ENCODE measurements around the gene AAK1. TPM values are rescaled to one million over a fixed set of nuclear protein-coding genes. Genes with fewer than 3 reads are reported as not detected.

The AAK1 gene
- total and polyA plus RNA-seq, 12 donors, result 26.2 to 106 (median 68.5) TPM

- Histone ChIP-seq H3K27me3 (no peaks in the 10 kb centered on the region), H3K27ac (peak overlapping the region in 4 of 5 donors; percentile 59 to 87 (median 78)), H3K9me3 (replicated peaks in 1 of 3) (no peaks in the 10 kb centered on the region), H3K4me3 (no peak overlapping the region), H3K4me1 (replicated peaks in 1 of 2) (peaks cover 8 to 31% of the 10 kb centered on the region in 2 donors), H3K36me3 (replicated peaks in 1 of 2) (no peaks in the 10 kb centered on the region)
- intact Hi-C loops (cut with DNase I), result no loop called here
- peak in 1 of 2 donors; percentile 61 for TF ChIP-seq POLR2A (IDR thresholded peaks at IDR 0.05)
- TF ChIP-seq CTCF (IDR thresholded peaks at IDR 0.05), result peak in 1 of 6 experiments; percentile 8
- 32 to 51% (median 37%) methylated on average over 8 of the region's 8 CpGs for WGBS, 4 donors
- DNase-seq, result peak; percentile 60 to 78 (median 76)
Measured at GRCh38 chr2:69589973-69590652, 53.4 kb downstream of the AAK1 start.

GRCh38 chr2:69588945-69589344 is 54.6 kb downstream of the AAK1 start:
- no peaks in the 10 kb centered on the region for H3K9me3 ChIP-seq (replicated peaks in 1 of 3)
- H3K4me3 ChIP-seq, result no peak overlapping the region
- H3K27me3 ChIP-seq, result no peaks in the 10 kb centered on the region
- no peak for DNase-seq
- intact Hi-C loops (cut with DNase I), result no loop called here
- 76 to 86% (median 81%) methylated on average over 6 of the region's 6 CpGs for WGBS, 4 donors
- TF ChIP-seq CTCF (IDR thresholded peaks at IDR 0.05), result no peak
- TF ChIP-seq POLR2A (IDR thresholded peaks at IDR 0.05), result no peak
- H3K27ac ChIP-seq, result peak overlapping the region in 3 of 5 donors; percentile 50 to 80 (median 77)
- H3K4me1 ChIP-seq (replicated peaks in 1 of 2), result peaks cover 12 to 34% of the 10 kb centered on the region in 2 donors
- no peaks in the 10 kb centered on the region for H3K36me3 ChIP-seq (replicated peaks in 1 of 2)

GRCh38 chr2:69588403-69588802 is 55.1 kb downstream of the AAK1 start:
- Histone ChIP-seq H3K9me3 (replicated peaks in 1 of 3) (no peaks in the 10 kb centered on the region), H3K27ac (peak overlapping the region in 2 of 5 donors; percentile 77 to 80), H3K4me3 (no peak overlapping the region), H3K27me3 (no peaks in the 10 kb centered on the region), H3K4me1 (replicated peaks in 1 of 2) (peaks cover 17 to 35% of the 10 kb centered on the region in 2 donors), H3K36me3 (replicated peaks in 1 of 2) (no peaks in the 10 kb centered on the region)
- TF ChIP-seq POLR2A (IDR thresholded peaks at IDR 0.05) (no peak), CTCF (IDR thresholded peaks at IDR 0.05) (no peak)
- no peak for DNase-seq
- intact Hi-C loops (cut with DNase I), result no loop called here
- WGBS, 4 donors, result 92 to 100% (median 97%) methylated on average over 3 of the region's 3 CpGs

- Histone ChIP-seq H3K4me1 (replicated peaks in 1 of 2) (peaks cover 36 to 53% of the 10 kb centered on the region in 2 donors), H3K27ac (no peak overlapping the region), H3K9me3 (replicated peaks in 1 of 3) (no peaks in the 10 kb centered on the region), H3K4me3 (no peak overlapping the region), H3K36me3 (replicated peaks in 1 of 2) (no peaks in the 10 kb centered on the region), H3K27me3 (no peaks in the 10 kb centered on the region)
- no peak for DNase-seq
- WGBS, 4 donors, result 93 to 96% (median 95%) methylated on average over 6 of the region's 6 CpGs
- intact Hi-C loops (cut with DNase I), result no loop called here
- TF ChIP-seq CTCF (IDR thresholded peaks at IDR 0.05) (no peak), POLR2A (IDR thresholded peaks at IDR 0.05) (no peak)
Measured at GRCh38 chr2:69585855-69586555, 57.5 kb downstream of the AAK1 start.

Data from adrenal gland (tissue), 12 donors.